Activated naive CD4-positive, alpha-beta T cell treated with anti-CD3 and anti-CD28 coated beads, Interleukin-2, amount 50 U/mL, for 24 hours (primary cell): Measurements from ENCODE around the gene ASB14.
"Not testable (repeated sequence)": the region's sequence is repeated elsewhere in the genome, so short reads cannot be mapped to it uniquely, and the experiment has no call there.

ENCODE experiments used
- H3K27ac Mint-ChIP-seq: one replicate; pipeline ENCODE4 v1.8.0; 2021; ENCODE audit warnings: mild to moderate bottlenecking, mixed read lengths
- H3K27me3 Mint-ChIP-seq: one replicate; pipeline ENCODE4 v1.8.0; 2021; ENCODE audit warnings: mixed read lengths
- H3K36me3 Mint-ChIP-seq: one replicate; pipeline ENCODE4 v1.8.0; 2021; ENCODE audit warnings: mixed read lengths
- H3K4me1 Mint-ChIP-seq: one replicate; pipeline ENCODE4 v1.8.0; 2021; ENCODE audit warnings: mixed read lengths
- H3K4me3 Mint-ChIP-seq: one replicate; pipeline ENCODE4 v1.8.0; 2021; ENCODE audit warnings: mild to moderate bottlenecking, mixed read lengths
- H3K9me3 Mint-ChIP-seq: one replicate; pipeline ENCODE4 v1.8.0; 2021; ENCODE audit warnings: mixed read lengths

The ASB14 gene

DNA sequence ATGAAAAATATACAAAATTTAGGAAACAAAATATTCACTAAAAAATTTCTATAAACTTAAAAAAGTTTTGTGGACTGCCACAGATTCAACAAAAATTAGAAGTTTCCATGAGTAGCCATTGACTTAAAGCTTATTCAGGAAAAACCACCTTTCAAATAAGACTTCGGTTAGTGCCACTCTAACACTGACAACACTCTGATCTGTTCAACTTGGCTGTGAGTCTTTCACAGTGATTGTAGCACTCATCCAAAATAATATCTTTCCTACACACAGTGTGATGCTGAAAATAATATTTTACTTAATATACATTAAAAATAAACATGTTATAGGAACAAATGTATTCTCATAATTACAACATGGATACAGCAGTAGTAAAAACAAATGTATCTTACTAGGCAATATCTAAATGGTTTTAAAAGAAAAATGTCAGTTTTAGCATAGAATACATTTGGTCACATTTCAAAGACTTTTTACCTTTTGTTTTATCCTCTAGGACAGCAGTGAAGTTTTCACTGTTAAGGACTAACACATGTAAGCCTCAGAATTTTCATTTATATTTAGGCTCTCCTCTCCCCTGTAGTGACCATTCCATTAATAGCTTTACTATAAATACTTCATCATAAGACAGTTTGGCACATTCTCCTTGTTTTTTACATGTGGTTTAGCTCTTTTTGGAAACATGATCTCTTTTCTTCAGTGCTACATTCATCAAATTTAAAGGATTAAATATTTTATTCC is at the start of gene ASB14:
Gene ASB14 (minus strand): TSS at position 527 of the 738 bp plus-strand sequence. CDS start 652 bp downstream, outside the sequence.
- H3K27me3 Mint-ChIP-seq, result peaks cover 5% of the 10 kb centered on the region
- H3K36me3 Mint-ChIP-seq, result no peaks in the 10 kb centered on the region
- no peak within 1 kb of the TSS for H3K27ac Mint-ChIP-seq
- no peaks in the 10 kb centered on the region for H3K4me1 Mint-ChIP-seq
- no peaks in the 10 kb centered on the region for H3K9me3 Mint-ChIP-seq
- no peak within 1 kb of the TSS for H3K4me3 Mint-ChIP-seq

GRCh38 chr3:57339071-57339642 is 46.7 kb upstream of the ASB14 start:
- not testable (repeated sequence) for H3K4me1 Mint-ChIP-seq, H3K27ac Mint-ChIP-seq, H3K4me3 Mint-ChIP-seq, H3K9me3 Mint-ChIP-seq, H3K36me3 Mint-ChIP-seq, H3K27me3 Mint-ChIP-seq

GRCh38 chr3:57338272-57339070 is 46.0 kb upstream of the ASB14 start:
- H3K27ac Mint-ChIP-seq, H3K27me3 Mint-ChIP-seq, H3K36me3 Mint-ChIP-seq, H3K4me1 Mint-ChIP-seq, H3K9me3 Mint-ChIP-seq, H3K4me3 Mint-ChIP-seq: not testable (repeated sequence)

- no peak overlapping the region for H3K27ac Mint-ChIP-seq
- H3K4me1 Mint-ChIP-seq, result no peaks in the 10 kb centered on the region
- peaks cover 6% of the 10 kb centered on the region for H3K27me3 Mint-ChIP-seq
- no peak overlapping the region for H3K4me3 Mint-ChIP-seq
- no peaks in the 10 kb centered on the region for H3K36me3 Mint-ChIP-seq
- H3K9me3 Mint-ChIP-seq, result no peaks in the 10 kb centered on the region
Observed at GRCh38 chr3:57335283-57335938, 42.9 kb upstream of the ASB14 start.

- H3K27me3 Mint-ChIP-seq, result peaks cover 4% of the 10 kb centered on the region
- H3K36me3 Mint-ChIP-seq, result no peaks in the 10 kb centered on the region
- no peak overlapping the region for H3K27ac Mint-ChIP-seq
- no peaks in the 10 kb centered on the region for H3K9me3 Mint-ChIP-seq
- H3K4me1 Mint-ChIP-seq, result no peaks in the 10 kb centered on the region
- no peak overlapping the region for H3K4me3 Mint-ChIP-seq
Observed at GRCh38 chr3:57331078-57331610, 38.7 kb upstream of the ASB14 start.

- not testable (repeated sequence) for H3K27ac Mint-ChIP-seq, H3K36me3 Mint-ChIP-seq, H3K4me3 Mint-ChIP-seq, H3K4me1 Mint-ChIP-seq, H3K9me3 Mint-ChIP-seq
- peaks cover 11% of the 10 kb centered on the region for H3K27me3 Mint-ChIP-seq
Observed at GRCh38 chr3:57326498-57326897, 34.0 kb upstream of the ASB14 start.

DNA sequence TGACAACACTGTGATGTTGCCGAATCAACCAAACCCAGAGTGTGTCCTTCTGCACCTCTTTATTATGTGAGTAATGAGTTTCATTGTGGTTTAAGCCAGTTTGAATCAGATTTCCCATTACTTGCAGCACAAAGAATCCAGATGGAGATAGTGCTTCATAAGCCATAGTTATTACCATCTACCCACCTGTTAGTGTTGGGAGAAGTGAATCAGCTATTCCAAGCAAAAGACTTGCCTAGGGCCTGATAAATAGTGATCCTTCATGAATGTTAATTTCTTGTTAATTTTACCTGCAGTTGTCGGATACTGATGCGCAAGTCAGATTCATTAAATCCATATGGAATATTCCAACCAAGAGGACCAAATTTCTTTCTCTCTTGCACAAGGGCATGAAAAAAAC is 21.7 kb upstream of the ASB14 start:
- no peak overlapping the region for H3K27ac Mint-ChIP-seq
- no peaks in the 10 kb centered on the region for H3K36me3 Mint-ChIP-seq
- H3K4me3 Mint-ChIP-seq, result no peak overlapping the region
- H3K4me1 Mint-ChIP-seq, result no peaks in the 10 kb centered on the region
- no peaks in the 10 kb centered on the region for H3K9me3 Mint-ChIP-seq
- H3K27me3 Mint-ChIP-seq, result peaks cover 17% of the 10 kb centered on the region

- Mint-ChIP-seq H3K9me3 (no peaks in the 10 kb centered on the region), H3K36me3 (no peaks in the 10 kb centered on the region), H3K4me3 (no peak overlapping the region), H3K4me1 (no peaks in the 10 kb centered on the region), H3K27me3 (peaks cover 6% of the 10 kb centered on the region), H3K27ac (no peak overlapping the region)
Observed at GRCh38 chr3:57309769-57310360, 17.4 kb upstream of the ASB14 start.

GRCh38 chr3:57303520-57303919 is 11.0 kb upstream of the ASB14 start:
- not testable (repeated sequence) for H3K4me1 Mint-ChIP-seq, H3K27ac Mint-ChIP-seq, H3K27me3 Mint-ChIP-seq, H3K36me3 Mint-ChIP-seq, H3K4me3 Mint-ChIP-seq, H3K9me3 Mint-ChIP-seq

DNA sequence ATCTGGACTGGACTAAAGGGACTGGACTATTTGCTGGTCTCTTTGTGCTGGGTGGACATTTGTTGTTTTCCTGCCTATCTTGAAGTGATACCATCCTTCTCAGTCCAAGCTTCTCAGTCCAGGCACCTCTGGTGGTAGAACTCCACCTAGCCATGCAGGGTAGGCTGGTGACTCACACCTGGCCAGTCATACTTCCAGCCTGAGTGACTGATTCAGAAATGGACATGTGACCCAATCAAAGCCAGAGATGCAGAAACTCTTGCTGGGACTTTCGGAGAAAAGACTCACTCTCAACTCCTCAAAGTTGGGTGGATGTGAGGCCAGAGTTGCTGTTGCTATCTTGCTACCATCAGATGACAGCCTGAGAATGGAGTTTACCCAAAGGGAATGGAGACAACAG is 5.6 kb upstream of the ASB14 start:
- H3K9me3 Mint-ChIP-seq, result no peaks in the 10 kb centered on the region
- peaks cover 11% of the 10 kb centered on the region for H3K27me3 Mint-ChIP-seq
- no peak overlapping the region for H3K27ac Mint-ChIP-seq
- no peak overlapping the region for H3K4me3 Mint-ChIP-seq
- no peaks in the 10 kb centered on the region for H3K4me1 Mint-ChIP-seq
- peaks cover 4% of the 10 kb centered on the region for H3K36me3 Mint-ChIP-seq

DNA sequence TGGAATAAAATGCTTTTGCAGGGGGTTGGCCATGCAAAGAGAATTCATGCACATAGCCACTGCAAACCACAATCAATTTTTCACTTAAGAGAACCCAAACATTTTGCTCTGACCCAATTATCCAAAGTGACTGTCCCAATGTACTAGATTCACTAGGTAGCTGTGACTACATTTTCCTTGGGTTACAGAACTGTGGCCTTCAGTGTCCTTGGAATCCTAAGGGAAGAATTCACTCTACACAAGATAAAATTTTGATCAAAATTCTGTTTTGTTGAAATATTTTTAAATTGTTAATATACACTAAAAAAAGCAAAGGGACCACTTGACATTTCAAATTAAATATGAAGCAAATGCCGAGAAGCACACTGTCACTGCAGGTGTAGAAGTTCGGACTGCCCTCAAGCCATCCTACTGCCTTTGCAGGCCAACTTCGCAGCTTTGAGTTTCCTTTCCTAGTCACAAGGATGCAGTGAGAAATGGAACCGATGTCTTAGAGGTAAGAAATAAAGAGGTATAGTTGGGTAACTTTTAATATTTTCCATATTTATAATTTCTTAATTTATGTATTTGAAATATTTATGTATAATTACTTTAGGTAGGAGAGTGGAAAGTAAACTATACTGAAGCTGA is 527 bp upstream of the ASB14 start:
- no peaks in the 10 kb centered on the region for H3K4me1 Mint-ChIP-seq
- H3K9me3 Mint-ChIP-seq, result no peaks in the 10 kb centered on the region
- no peak overlapping the region for H3K4me3 Mint-ChIP-seq
- peaks cover 5% of the 10 kb centered on the region for H3K27me3 Mint-ChIP-seq
- H3K36me3 Mint-ChIP-seq, result no peaks in the 10 kb centered on the region
- H3K27ac Mint-ChIP-seq, result no peak overlapping the region

DNA sequence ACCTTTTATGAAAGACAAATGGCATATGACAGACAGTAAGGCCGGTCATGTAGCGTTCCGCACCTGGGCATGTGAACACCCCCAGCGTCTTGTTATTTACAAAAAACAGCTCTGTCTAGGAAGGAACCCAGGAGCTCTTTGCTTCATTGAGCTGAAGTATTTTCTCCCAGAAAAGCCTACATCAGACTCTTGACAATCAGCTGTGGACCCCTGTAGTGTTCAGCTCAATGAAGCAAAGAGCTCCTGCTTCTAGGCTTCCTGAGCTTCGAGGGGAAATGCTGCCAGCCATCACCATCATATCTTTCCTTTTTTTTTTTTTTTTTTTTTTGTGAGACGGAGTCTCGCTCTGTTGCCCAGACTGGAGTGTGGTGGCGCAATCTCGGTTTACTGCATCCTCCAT is 4.1 kb downstream of the ASB14 start:
- Mint-ChIP-seq H3K4me3 (no peak overlapping the region), H3K9me3 (peaks cover 7% of the 10 kb centered on the region), H3K36me3 (no peaks in the 10 kb centered on the region), H3K4me1 (no peaks in the 10 kb centered on the region), H3K27ac (no peak overlapping the region), H3K27me3 (peaks cover 1% of the 10 kb centered on the region)

DNA sequence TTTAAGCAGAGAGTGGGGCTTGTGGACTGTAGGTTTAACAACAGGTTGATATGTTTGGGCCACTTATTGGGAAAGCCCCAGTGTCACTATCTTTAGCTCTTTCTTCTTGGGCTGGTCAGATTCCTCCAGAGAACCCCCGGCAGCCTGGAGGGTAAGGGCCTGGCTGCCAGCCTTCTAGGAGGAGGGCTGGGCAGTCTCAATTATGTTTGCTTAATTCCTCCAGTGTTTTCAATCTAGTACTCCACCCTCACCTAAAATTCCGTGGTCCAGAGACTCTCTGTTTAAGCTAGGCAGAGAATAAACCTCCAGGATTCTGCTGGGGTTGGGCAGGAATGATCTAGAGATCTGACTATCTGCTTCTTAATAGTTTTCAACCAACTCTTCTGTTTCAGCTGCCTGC is 5.3 kb downstream of the ASB14 start:
- Mint-ChIP-seq H3K27me3 (peaks cover 1% of the 10 kb centered on the region), H3K9me3 (peaks cover 7% of the 10 kb centered on the region), H3K4me1 (no peaks in the 10 kb centered on the region), H3K36me3 (no peaks in the 10 kb centered on the region), H3K27ac (no peak overlapping the region), H3K4me3 (no peak overlapping the region)

GRCh38 chr3:57283334-57283733 is 9.2 kb downstream of the ASB14 start:
- Mint-ChIP-seq H3K27me3 (peaks cover 1% of the 10 kb centered on the region), H3K4me3 (no peak overlapping the region), H3K9me3 (peaks cover 7% of the 10 kb centered on the region), H3K36me3 (no peaks in the 10 kb centered on the region), H3K27ac (no peak overlapping the region), H3K4me1 (no peaks in the 10 kb centered on the region)

DNA sequence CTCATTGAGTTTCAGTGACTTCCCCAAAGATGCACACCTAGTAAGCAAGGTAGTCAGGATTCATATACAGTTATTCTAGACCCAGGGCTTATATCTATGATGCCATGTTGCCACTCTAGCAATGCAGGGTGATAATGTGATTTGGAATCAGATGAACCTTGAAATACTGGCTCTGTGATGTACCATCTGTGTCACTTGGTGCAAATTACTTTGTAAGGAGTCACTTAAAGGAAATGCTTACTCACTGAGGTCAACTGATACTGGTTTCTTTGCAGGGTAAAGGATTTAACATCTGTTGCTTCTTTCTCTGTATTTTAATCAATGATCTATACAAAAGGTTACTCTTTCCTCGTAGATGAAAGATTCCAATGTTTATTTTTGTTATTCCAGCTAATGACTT is 10.8 kb downstream of the ASB14 start:
- H3K9me3 Mint-ChIP-seq, result peaks cover 6% of the 10 kb centered on the region
- H3K27me3 Mint-ChIP-seq, result no peaks in the 10 kb centered on the region
- no peaks in the 10 kb centered on the region for H3K36me3 Mint-ChIP-seq
- no peaks in the 10 kb centered on the region for H3K4me1 Mint-ChIP-seq
- H3K27ac Mint-ChIP-seq, result no peak overlapping the region
- H3K4me3 Mint-ChIP-seq, result no peak overlapping the region
